HG03469 (cell line): ENCODE measurements around the gene RASSF5.

Experiments
- ATAC-seq: cut with Tn5 transposase; IDR thresholded peaks from one replicate; pipeline ENCODE4 v1.9.1; 2021; ENCODE audit warnings: mild to moderate bottlenecking, moderate library complexity, moderate number of reproducible peaks; ENCODE audit not compliant: unreplicated experiment

Gene RASSF5

GRCh38 chr1:206495493-206496046 lies 11.8 kb upstream of the RASSF5 start:
- no peak for ATAC-seq

- ATAC-seq = no peak
Observed at GRCh38 chr1:206496131-206496793, 11.1 kb upstream of the RASSF5 start.

GRCh38 chr1:206497363-206497762 lies 10.0 kb upstream of the RASSF5 start:
- no peak for ATAC-seq

- no peak for ATAC-seq
Observed at GRCh38 chr1:206497774-206498173, 9.6 kb upstream of the RASSF5 start.

- ATAC-seq = no peak
Observed at GRCh38 chr1:206498685-206499084, 8.6 kb upstream of the RASSF5 start.

- no peak for ATAC-seq
Observed at GRCh38 chr1:206500046-206500445, 7.3 kb upstream of the RASSF5 start.

GRCh38 chr1:206501881-206502280 lies 5.5 kb upstream of the RASSF5 start:
- no peak for ATAC-seq

- ATAC-seq = no peak
Observed at GRCh38 chr1:206502403-206502802, 4.9 kb upstream of the RASSF5 start.

- ATAC-seq = no peak
Observed at GRCh38 chr1:206502812-206503211, 4.5 kb upstream of the RASSF5 start.

GRCh38 chr1:206503591-206504362 lies 3.6 kb upstream of the RASSF5 start:
- ATAC-seq = peak; percentile 61

GRCh38 chr1:206504363-206504713 lies 3.0 kb upstream of the RASSF5 start:
- no peak for ATAC-seq

GRCh38 chr1:206505702-206506355 lies 1.5 kb upstream of the RASSF5 start:
- no peak for ATAC-seq

GRCh38 chr1:206506405-206507283 lies 687 bp upstream of the RASSF5 start:
- ATAC-seq = no peak

- ATAC-seq = no peak
Observed at GRCh38 chr1:206508130-206508889, 979 bp downstream of the RASSF5 start.

- ATAC-seq = no peak
Observed at GRCh38 chr1:206508956-206509355, 1.6 kb downstream of the RASSF5 start.

GRCh38 chr1:206509612-206510257 lies 2.4 kb downstream of the RASSF5 start:
- no peak for ATAC-seq

GRCh38 chr1:206510371-206510770 lies 3.0 kb downstream of the RASSF5 start:
- ATAC-seq = no peak

GRCh38 chr1:206511362-206512057 lies 4.2 kb downstream of the RASSF5 start:
- no peak for ATAC-seq
